ACHN (cell line): Measurements from ENCODE around the gene VRTN.
"Not testable (repeated sequence)": the region's sequence is repeated elsewhere in the genome, so short reads cannot be mapped to it uniquely, and the experiment has no call there.

Experiments
- DNase-seq: peaks from one replicate; pipeline ENCODE4 v3.0.0-alpha.2; 2015
- in situ Hi-C: cut with HindIII; loops from 2 replicates; pipeline ENCODE4 v1.10.0; 2017; ENCODE audit warnings: low sequenced_read_pairs, low pct_ligation_motif_present, low pct_unique_long_range_greater_than_20kb

VRTN gene

DNA sequence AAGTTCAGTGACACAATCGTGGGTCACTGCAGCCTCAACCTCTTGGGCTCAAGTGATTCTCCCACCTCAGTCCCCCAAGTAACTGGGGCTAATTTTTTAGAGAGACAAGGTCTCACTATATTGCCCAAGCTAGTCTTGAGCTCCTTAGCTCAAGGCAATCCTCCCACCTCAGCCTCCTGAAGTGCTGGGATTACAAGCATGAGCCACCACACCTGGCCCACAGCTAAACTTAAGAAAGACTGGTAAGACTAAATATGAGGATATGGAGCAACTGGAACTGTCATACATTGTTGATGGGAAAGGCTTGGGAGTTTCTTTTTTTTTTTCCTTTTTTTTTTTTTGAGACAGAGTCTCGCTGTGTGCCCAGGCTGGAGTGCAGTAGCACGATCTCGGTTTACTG, 34.0 kb downstream of the VRTN start:
- no peak for DNase-seq
- in situ Hi-C loops = no loop called here

DNA sequence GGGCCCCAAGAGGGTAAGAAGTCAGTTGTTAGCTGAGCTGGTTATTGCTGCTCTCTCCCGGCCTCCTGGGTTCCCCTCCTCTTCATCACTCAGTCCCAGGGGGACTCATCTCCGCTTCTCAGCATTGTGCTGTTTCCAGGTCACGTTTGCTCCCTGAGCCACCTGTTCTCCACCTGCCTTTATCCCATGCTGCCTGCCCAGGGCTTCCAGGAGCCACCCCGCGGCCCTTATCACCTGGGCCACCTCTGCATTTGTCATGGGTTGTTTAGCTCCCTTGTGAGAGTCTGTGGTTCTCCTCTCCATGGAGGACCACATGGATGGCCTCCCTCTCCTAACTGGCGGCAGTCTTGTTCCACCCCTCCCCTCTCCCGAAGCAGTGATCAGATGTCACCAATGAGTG, 41.7 kb downstream of the VRTN start:
- DNase-seq = no peak

DNA sequence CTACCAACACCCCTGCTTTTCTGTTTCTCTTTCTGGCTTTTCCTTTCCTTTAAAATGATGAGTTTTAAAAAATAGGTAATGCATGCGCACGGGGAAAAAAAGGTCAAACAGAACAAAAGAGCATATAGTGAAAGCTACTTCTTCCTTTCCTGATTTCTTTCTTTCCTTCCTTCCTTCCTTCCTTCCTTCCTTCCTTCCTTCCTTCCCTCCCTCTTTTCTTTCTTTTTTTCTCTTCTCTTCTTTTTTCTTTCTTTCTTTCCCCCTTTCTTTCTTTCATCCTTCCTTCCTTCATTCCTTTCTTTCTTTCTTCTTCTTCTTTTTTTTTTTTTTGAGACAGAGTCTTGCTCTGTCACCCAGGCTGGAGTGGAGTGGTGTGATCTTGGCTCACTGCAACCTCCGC, 42.2 kb downstream of the VRTN start:
- DNase-seq, in situ Hi-C loops: not testable (repeated sequence)

More for the DNA sequence above, 41.7 kb downstream of the VRTN start:
- in situ Hi-C loops = no loop called here

GRCh38 chr14:74391479-74391878, 43.2 kb downstream of the VRTN start:
- in situ Hi-C loops = no loop called here
- DNase-seq = no peak

DNA sequence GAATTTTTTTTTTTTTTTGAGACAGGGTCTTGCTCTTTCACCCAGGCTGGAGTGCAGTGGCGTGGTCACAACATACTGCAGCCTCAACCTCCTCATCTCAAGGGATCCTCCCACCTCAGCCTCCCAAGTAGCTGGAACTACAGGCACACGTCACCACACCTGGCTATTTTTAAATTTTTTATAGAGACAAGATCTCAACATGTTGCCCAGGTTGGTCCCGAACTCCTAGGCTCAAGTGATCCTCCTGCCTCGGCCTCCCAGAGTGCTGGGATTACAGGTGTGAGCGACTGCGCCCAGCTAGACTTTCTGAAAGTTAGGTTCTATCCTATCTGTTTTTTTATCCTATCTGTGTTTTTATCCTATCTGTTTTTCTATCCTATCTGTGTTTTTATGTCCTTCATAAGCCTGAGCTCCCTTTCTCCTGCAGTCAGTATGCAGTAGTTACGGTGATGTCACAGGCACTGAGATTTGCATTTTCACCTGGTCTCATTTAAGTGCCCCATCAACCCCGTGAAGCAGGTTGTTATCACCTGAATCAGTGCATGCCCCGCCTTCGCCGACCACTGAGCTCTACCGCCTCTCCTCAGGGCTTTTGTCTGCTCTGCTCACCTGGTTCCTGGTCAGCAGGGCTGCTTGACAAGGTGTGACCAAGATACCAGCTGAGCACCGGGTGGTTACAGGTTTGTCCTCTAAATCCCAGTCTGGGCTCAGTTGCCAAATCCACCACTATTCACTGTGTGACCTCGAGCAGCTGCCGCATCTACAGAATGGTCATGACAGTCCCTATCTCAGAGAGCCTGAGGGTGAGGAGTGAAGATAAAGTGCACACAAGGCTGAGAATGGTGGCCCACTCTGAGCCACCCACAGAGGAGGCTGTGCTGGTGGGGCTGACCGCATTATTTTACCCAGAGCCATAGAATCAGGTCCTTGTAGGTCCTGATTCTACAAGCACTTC, 44.6 kb downstream of the VRTN start:
- no peak for DNase-seq
- in situ Hi-C loops = no loop called here

DNA sequence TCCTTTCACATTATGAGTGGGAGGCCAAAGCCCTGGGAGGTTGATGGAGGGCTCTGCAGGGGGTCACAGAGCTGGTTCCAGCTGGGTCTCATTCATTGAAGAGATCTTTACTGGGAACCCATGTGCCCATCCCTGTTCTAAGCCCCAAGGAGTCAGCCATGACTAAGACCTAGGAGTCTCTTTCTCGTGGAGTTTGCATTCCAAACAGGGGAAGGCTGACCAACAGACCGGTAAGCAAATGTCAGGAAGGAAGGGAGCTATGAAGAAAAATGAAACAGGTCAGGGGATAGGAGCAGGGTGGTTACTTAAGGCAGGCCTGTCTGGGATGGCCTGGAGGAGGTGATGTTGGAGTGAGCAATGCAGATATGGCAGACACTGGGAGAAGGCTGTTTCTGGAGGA, 46.3 kb downstream of the VRTN start:
- in situ Hi-C loops = no loop called here
- no peak for DNase-seq

- DNase-seq = no peak
- in situ Hi-C loops = no loop called here
These were observed 46.8 kb downstream of the VRTN start for GRCh38 chr14:74395094-74395493.

GRCh38 chr14:74400031-74400685, 51.9 kb downstream of the VRTN start:
- in situ Hi-C loops = no loop called here
- DNase-seq = no peak

DNA sequence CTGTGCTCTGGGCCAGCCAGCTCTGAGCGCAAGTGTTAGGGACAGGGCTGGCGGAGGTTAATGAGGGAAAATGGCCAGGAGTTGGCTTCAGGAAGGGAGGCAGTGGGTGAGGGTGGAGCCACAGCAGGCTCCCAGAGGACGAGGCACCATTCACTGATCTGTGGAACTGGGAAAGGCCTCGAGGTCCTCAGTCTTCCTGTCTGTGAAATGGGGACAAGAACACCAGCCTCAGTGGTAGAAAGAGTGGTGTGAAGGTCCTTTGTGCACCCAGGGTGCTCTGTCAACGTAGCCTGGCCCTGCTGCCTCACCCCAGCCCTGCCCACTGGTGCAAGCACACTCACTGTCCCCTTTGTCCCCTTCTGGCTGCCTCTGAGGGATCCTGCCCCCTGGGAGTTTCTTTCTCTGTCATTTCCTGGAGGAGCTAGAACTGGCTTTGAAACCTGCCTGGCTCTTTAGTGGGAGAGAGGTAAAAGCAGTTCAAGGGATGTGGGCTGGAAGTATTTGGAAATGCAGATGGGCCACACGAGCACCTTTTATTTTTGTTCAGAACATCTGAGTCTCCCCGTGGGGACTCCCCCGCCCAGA, 52.7 kb downstream of the VRTN start:
- no peak for DNase-seq
- in situ Hi-C loops = no loop called here

GRCh38 chr14:74401504-74402241, 53.4 kb downstream of the VRTN start:
- in situ Hi-C loops = no loop called here
- peak; percentile 19 for DNase-seq

GRCh38 chr14:74402401-74403251, 54.4 kb downstream of the VRTN start:
- no peak for DNase-seq
- in situ Hi-C loops = no loop called here

- DNase-seq = no peak
- in situ Hi-C loops = no loop called here
These were observed 55.5 kb downstream of the VRTN start for GRCh38 chr14:74403619-74404417.

DNA sequence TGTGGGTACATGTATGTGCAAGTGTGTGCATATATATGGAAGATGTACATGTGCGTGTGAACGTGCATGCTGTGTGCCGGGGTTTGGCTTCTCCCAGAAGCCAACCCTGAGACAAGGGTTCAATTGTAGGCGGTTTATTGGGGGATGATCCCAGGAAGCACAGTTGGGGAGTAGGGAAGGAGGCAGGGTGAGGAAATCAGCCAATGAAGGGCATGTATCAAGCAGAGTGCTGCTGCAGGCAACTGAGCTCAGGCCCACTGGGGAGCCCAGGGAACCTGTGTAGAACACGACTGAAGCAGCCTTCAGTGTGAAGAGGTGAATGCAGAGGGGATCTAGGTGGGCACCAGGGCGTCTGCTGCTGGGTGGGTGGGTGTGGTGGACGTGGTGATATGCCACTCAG, 56.2 kb downstream of the VRTN start:
- in situ Hi-C loops = no loop called here

DNA sequence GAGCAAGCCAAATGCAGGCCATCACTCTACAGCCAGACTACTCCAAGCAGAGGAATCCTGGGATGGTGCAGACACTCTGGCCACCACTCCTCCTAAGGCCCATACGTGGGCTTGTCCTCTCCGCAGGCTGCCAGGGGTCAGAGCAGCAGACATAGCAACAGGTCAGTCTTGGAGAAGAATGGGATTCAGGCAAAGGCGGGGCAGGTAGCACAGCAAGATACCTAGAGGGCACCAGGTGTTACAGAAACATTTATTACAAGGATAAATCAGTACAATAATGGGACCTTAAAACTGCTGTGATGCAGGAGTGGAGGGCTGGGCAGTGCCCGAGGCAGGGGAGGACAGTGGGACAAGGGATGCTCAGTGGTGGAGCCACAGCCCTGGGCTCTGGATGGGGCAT, 57.4 kb downstream of the VRTN start:
- in situ Hi-C loops = no loop called here
- DNase-seq = no peak

More for the DNA sequence above, 56.2 kb downstream of the VRTN start:
- DNase-seq = no peak

DNA sequence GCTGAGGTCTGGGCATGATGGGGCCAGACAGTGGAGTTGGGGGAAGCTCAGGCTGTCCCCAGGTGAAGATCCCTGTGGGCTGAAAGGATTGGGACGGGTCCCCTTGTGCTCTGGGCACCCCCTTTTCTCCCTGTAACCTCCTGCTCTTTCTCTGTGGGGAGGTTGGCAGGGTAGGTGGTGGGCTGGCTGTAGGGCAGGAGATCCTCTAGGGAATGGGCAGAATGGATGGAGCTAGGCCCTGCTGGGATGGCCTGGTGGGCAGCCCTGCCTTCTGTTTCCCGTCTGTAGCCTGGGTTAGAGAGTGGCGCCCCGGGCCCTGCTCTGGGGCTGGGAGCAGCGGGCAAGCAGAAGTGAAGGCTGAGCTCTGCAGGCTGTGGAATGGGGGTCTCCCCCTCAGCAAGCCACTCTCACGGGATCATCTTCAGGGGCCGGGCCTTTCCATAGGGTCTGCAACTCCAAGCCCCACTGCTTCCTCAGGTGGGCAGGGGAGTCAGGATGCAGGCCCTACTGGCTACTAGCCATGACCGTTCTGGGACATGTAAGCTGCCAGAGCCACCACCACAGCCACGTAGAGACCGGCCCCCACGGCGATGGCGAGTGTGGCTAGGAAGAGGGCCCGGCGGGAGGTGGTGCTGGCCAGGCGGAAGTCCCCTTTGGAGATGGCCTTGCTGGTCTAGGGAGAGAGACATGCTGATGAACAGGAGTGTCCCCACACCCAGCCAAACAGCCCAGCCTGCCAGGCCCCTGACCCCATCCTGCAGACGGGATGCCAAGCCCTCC, 58.9 kb downstream of the VRTN start:
- DNase-seq = no peak
- in situ Hi-C loops = no loop called here

DNA sequence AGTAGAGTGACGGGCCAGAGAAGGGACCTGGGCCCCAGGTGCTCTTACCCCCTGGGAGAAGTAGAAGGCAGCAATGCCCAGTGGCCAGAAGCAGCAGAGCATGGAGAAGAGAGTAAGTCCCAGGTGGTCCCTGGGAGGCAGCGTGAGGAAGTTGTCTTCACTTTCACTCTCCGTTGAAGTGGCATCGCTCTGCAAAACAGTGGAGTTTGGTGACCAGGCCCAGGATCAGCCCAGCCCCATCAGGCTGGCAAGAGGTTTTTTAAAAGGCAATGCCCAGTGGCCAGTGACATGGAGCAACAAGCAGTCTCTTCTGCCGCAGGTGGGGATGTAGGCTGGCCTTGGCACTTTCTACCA, 59.5 kb downstream of the VRTN start:
- DNase-seq = no peak
- in situ Hi-C loops = no loop called here

- DNase-seq = no peak
- in situ Hi-C loops = no loop called here
These were observed 60.6 kb downstream of the VRTN start for GRCh38 chr14:74408870-74409269.
